Lower lobe of right lung (tissue), 2 donors: ENCODE results near the gene SLC25A30. TPM values are rescaled to one million over a fixed set of nuclear protein-coding genes. Genes with fewer than 3 reads are reported as not detected.

Source experiments
- ATAC-seq, 2 donors: fragments of 200-7000 bp; cut with Tn5 transposase; one replicate each; pipeline ENCODE4 v1.9.1; 2020 to 2022; ENCODE audit warnings: mild to moderate bottlenecking in 2 of 2, moderate library complexity in 2 of 2
- DNase-seq: peaks from one replicate; pipeline ENCODE4 v3.0.0-alpha.2; 2020
- H3K27ac ChIP-seq: fragments of 200-600 bp; one replicate; pipeline ENCODE4 v1.8.0; 2022
- H3K27me3 ChIP-seq: fragments of 200-600 bp; one replicate; pipeline ENCODE4 v1.8.0; 2022; ENCODE audit warnings: low read depth
- H3K36me3 ChIP-seq: fragments of 200-600 bp; one replicate; pipeline ENCODE4 v1.8.0; 2022; ENCODE audit warnings: mild to moderate bottlenecking
- H3K4me1 ChIP-seq: fragments of 200-600 bp; one replicate; pipeline ENCODE4 v1.8.0; 2022
- H3K4me3 ChIP-seq: fragments of 200-600 bp; one replicate; pipeline ENCODE4 v1.8.0; 2022; ENCODE audit warnings: mild to moderate bottlenecking
- H3K9me3 ChIP-seq: fragments of 200-600 bp; one replicate; pipeline ENCODE4 v1.8.0; 2022
- intact Hi-C: fragments of 100-400 bp; cut with DNase I; formaldehyde crosslinking; loops from one replicate; pipeline ENCODE4 v1.11.0; 2022
- long read RNA-seq: library from polyadenylated mRNA; unstranded; transcript quantifications from one replicate; pipeline ENCODE4 v2.0.0, GENCODE V29; 2021
- total RNA-seq: library from RNA; stranded (reverse); fragmentation: NEBNext Ultra II Directional; extraction: Animal tissue kit (Norgen Biotek cat#: 25700); gene quantifications from one replicate; pipeline ENCODE4 v1.2.1, GENCODE V29; 2021
- TF ChIP-seq, protein P1 (sequence below): fragments of 200-600 bp; IDR thresholded peaks from one replicate; pipeline ENCODE4 v1.8.0; 2022; ENCODE audit warnings: antibody characterized with exemption, mild to moderate bottlenecking
- donor health status: DM: no; HTN: yes; CAD: no; lungs with severe emphysema.

Gene SLC25A30
- 26.6 TPM for total RNA-seq
- long read RNA-seq, transcript SLC25A30-204 (10 exons, 3,670 nt): major isoform, 5 of 12 reads
- long read RNA-seq, partial matches to known transcripts: 3 of 12 reads
- long read RNA-seq, other reads (novel, unspliced or antisense): 4 of 12 reads

DNA sequence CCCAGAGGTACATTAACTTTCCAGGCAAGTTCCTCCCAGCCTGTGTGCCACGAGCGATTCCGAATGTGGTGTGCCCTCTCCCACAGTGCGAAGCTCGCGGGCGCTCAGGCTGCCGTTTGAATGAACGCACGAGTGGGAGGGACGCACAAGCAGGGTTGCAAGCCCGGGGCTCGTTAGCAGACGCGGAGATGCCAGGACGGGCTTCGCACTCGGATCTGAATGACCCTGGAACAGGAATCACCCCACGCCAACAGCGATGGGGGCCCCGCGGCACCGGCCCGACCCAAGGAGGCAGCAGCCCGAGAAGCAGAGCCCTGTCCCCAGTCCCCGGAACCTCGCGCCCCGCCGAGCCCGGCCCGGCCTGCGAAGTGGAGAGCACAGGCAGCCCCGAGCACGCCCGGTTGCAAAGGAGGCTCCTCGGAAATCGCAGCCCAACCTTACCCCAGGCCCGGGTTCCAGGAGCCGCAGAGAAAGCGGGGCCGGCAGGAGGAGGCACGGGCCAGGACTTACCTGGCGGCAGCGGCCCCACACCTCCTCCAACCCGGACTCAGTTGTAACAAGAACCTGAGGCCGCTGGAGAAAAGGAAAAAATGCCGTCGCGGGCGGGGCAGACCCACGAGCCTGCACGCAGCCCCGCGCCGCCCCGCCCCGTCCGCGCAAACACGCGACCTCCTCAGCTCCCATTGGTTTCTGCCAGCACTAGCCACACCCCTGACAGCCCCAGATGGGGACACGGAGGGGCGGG, at the start of gene SLC25A30:
Gene SLC25A30, minus strand, starts transcription at position 584 of the 745 bp plus-strand sequence. CDS start 6,948 bp downstream, outside the sequence.
- Histone ChIP-seq H3K36me3 (no peaks in the 10 kb centered on the region), H3K27ac (peak within 1 kb of the TSS; percentile 95), H3K4me3 (peak within 1 kb of the TSS; percentile 82), H3K9me3 (no peaks in the 10 kb centered on the region), H3K4me1 (peaks cover 37% of the 10 kb centered on the region), H3K27me3 (no peaks in the 10 kb centered on the region)
- DNase-seq (peak; percentile 97), ATAC-seq (peak; percentile 99)
- TF ChIP-seq, protein P1, sequence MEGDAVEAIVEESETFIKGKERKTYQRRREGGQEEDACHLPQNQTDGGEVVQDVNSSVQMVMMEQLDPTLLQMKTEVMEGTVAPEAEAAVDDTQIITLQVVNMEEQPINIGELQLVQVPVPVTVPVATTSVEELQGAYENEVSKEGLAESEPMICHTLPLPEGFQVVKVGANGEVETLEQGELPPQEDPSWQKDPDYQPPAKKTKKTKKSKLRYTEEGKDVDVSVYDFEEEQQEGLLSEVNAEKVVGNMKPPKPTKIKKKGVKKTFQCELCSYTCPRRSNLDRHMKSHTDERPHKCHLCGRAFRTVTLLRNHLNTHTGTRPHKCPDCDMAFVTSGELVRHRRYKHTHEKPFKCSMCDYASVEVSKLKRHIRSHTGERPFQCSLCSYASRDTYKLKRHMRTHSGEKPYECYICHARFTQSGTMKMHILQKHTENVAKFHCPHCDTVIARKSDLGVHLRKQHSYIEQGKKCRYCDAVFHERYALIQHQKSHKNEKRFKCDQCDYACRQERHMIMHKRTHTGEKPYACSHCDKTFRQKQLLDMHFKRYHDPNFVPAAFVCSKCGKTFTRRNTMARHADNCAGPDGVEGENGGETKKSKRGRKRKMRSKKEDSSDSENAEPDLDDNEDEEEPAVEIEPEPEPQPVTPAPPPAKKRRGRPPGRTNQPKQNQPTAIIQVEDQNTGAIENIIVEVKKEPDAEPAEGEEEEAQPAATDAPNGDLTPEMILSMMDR: no peak
- intact Hi-C loops: no loop called here

GRCh38 chr13:45466359-45466758, 48.2 kb upstream of the SLC25A30 start:
- intact Hi-C loops: no loop called here
- Histone ChIP-seq H3K27me3 (no peaks in the 10 kb centered on the region), H3K27ac (no peak overlapping the region), H3K36me3 (no peaks in the 10 kb centered on the region), H3K9me3 (no peaks in the 10 kb centered on the region), H3K4me1 (peaks cover 39% of the 10 kb centered on the region), H3K4me3 (peak overlapping the region; percentile 97)
- TF ChIP-seq, protein P1: no peak
- ATAC-seq (no peak), DNase-seq (no peak)

GRCh38 chr13:45464687-45465453, 46.7 kb upstream of the SLC25A30 start, which contains the start of gene COG3:
Gene COG3 (plus strand): TSS chr13:45464939. CDS start chr13:45465037, 98 bp downstream.
- Histone ChIP-seq H3K27me3 (no peaks in the 10 kb centered on the region), H3K9me3 (no peaks in the 10 kb centered on the region), H3K36me3 (no peaks in the 10 kb centered on the region), H3K4me3 (peak within 1 kb of the TSS; percentile 97), H3K4me1 (peaks cover 39% of the 10 kb centered on the region), H3K27ac (peak within 1 kb of the TSS; percentile 95)
- ATAC-seq (peak; percentile 99), DNase-seq (peak; percentile 95)
- TF ChIP-seq, protein P1: peak; percentile 43
- intact Hi-C loops: no loop called here

GRCh38 chr13:45464141-45464686, 46.0 kb upstream of the SLC25A30 start:
- ATAC-seq (no peak), DNase-seq (no peak)
- peak overlapping the region; percentile 97 for H3K4me3 ChIP-seq
- no peaks in the 10 kb centered on the region for H3K27me3 ChIP-seq
- no peaks in the 10 kb centered on the region for H3K9me3 ChIP-seq
- TF ChIP-seq, protein P1: no peak
- H3K4me1 ChIP-seq: peaks cover 39% of the 10 kb centered on the region
- intact Hi-C loops: no loop called here
- H3K27ac ChIP-seq: peak overlapping the region; percentile 95
- H3K36me3 ChIP-seq: no peaks in the 10 kb centered on the region

GRCh38 chr13:45456196-45456972, 38.2 kb upstream of the SLC25A30 start:
- no peak for DNase-seq
- no peak for ATAC-seq
- Histone ChIP-seq H3K27me3 (no peaks in the 10 kb centered on the region), H3K36me3 (no peaks in the 10 kb centered on the region), H3K27ac (no peak overlapping the region), H3K4me3 (no peak overlapping the region), H3K9me3 (no peaks in the 10 kb centered on the region), H3K4me1 (no peaks in the 10 kb centered on the region)
- TF ChIP-seq, protein P1: no peak
- intact Hi-C loops: no loop called here
